Measurements from ENCODE around the gene PCNX4. TPM values are rescaled to one million over a fixed set of nuclear protein-coding genes. Genes with fewer than 3 reads are reported as not detected.
A peak's percentile ranks its signal among the peaks of the same experiment; 100 is the strongest.

Gene PCNX4
- total RNA-seq, 2 donors from 2014 or later: 37.6 to 71.2 TPM

DNA sequence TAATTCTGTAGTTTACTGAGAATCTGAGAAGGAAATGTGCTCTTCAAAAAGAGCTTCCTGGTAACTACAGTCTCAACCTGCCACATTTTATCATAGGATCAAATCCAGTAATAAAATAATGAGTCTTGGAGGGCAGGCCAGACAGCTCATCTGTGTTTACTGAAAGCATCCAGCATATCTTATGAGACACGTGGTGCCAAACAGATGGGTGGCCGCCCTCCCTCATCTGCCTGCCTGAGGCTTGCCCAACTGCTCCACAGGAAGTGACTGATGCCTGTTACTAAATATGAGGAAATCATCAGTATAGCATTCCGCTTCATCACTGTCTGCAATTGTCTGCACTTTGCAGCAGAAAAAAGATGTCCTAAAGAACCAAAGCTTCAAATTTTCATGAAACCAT, 60.0 kb downstream of the PCNX4 start:
- WGBS, 2 donors: 65 to 75% methylated on average over 3 of the region's 3 CpGs
- no peak for TF ChIP-seq POLR2A (IDR thresholded peaks at IDR 0.05)
- TF ChIP-seq, protein P1, sequence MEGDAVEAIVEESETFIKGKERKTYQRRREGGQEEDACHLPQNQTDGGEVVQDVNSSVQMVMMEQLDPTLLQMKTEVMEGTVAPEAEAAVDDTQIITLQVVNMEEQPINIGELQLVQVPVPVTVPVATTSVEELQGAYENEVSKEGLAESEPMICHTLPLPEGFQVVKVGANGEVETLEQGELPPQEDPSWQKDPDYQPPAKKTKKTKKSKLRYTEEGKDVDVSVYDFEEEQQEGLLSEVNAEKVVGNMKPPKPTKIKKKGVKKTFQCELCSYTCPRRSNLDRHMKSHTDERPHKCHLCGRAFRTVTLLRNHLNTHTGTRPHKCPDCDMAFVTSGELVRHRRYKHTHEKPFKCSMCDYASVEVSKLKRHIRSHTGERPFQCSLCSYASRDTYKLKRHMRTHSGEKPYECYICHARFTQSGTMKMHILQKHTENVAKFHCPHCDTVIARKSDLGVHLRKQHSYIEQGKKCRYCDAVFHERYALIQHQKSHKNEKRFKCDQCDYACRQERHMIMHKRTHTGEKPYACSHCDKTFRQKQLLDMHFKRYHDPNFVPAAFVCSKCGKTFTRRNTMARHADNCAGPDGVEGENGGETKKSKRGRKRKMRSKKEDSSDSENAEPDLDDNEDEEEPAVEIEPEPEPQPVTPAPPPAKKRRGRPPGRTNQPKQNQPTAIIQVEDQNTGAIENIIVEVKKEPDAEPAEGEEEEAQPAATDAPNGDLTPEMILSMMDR (IDR thresholded peaks at IDR 0.05): no peak
- no peaks in the 10 kb centered on the region for H3K27me3 ChIP-seq
- no peak overlapping the region for H3K4me3 ChIP-seq
- no peaks in the 10 kb centered on the region for H3K9me3 ChIP-seq
- intact Hi-C loops (cut with DNase I): no loop called here
- H3K27ac ChIP-seq: peak overlapping the region in 1 of 4 donors; percentile 36
- ATAC-seq: peak; percentile 62
- H3K4me1 ChIP-seq: peaks cover 10% of the 10 kb centered on the region
- peaks cover 0 to 5% of the 10 kb centered on the region in 2 donors for H3K36me3 ChIP-seq (replicated peaks in 1 of 2; ENCODE audit: insufficient read depth in 1 of 2, low read depth in 2 of 2)
- peak in 3 of 4 donors; percentile 32 to 72 (median 38) for DNase-seq

DNA sequence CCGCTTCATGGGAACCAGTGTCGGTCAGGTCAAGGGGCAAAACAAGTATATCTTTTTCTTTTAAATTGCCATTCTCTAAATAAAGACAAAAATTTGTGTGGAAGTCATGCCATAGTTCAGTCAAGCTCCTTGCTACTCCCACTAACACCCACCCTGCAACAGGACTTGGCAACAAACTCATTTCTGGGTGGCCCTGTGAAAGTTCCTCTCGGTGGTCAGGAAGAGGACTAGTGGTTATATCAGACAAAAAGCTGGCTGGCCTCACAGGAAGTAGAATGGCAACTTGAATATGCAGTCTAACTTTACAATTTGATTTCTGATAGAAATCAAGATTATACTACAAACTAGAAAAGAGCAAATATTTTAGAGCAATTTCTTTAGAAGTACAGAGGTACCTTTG, 62.3 kb downstream of the PCNX4 start:
- ATAC-seq: no peak
- no peaks in the 10 kb centered on the region for H3K36me3 ChIP-seq (replicated peaks in 1 of 2; ENCODE audit: insufficient read depth in 1 of 2, low read depth in 2 of 2)
- H3K4me3 ChIP-seq: no peak overlapping the region
- intact Hi-C loops (cut with DNase I): no loop called here
- H3K9me3 ChIP-seq: no peaks in the 10 kb centered on the region
- no peak for DNase-seq
- WGBS, 2 donors: 85 to 93% methylated on average over 3 of the region's 3 CpGs
- H3K27me3 ChIP-seq: no peaks in the 10 kb centered on the region
- TF ChIP-seq, protein P1 (IDR thresholded peaks at IDR 0.05): no peak
- no peak for TF ChIP-seq POLR2A (IDR thresholded peaks at IDR 0.05)
- peak overlapping the region in 1 of 4 donors; percentile 10 for H3K27ac ChIP-seq
- peaks cover 10% of the 10 kb centered on the region for H3K4me1 ChIP-seq

DNA sequence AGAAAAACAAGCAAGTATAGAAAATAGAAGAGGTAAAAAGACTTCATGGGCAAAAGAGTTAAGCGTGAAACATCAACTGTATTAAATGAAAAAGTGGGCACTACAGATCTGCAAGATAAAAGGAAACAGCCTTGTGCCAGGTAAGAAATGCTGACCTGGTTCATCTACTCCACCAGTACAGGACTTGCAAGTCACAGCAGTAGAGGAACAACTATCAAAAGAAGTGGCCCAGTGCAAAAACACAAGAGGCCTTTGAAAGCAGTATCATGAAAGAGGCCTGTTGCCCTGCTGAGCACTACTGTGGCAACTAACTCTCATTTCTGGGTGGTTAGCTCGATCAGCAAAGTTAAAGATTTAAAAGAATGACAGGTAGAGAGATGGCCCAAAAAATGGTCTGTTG, 62.9 kb downstream of the PCNX4 start:
- intact Hi-C loops (cut with DNase I): no loop called here
- H3K27me3 ChIP-seq: no peaks in the 10 kb centered on the region

DNA sequence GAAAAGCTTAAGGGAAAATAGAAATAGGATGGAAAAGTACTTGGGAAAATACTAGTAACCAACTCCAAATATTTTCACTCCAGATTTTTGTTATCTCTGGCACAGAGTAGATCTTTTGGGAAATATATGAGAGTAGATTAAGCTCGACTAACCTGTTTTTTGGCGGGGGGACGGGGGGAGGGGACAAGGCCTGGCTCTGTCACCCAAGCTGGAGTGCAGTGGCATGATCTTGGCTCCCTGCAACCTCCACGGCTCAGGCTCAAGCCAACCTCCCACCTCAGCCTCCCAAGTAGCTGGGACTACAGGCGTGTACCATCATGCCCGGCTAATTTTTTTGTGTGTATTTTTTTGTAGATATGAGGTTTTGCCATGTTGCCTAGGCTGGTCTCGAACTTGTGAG, 68.7 kb downstream of the PCNX4 start:
- ATAC-seq: no peak
- H3K36me3 ChIP-seq (replicated peaks in 1 of 2; ENCODE audit: insufficient read depth in 1 of 2, low read depth in 2 of 2): no peaks in the 10 kb centered on the region
- H3K9me3 ChIP-seq: no peaks in the 10 kb centered on the region
- TF ChIP-seq, protein P1 (IDR thresholded peaks at IDR 0.05): no peak
- TF ChIP-seq POLR2A (IDR thresholded peaks at IDR 0.05): no peak
- WGBS, 2 donors: 64 to 67% methylated on average over 7 of the region's 7 CpGs
- intact Hi-C loops (cut with DNase I): no loop called here
- H3K27ac ChIP-seq: no peak overlapping the region
- no peak for DNase-seq
- H3K4me1 ChIP-seq: peaks cover 26% of the 10 kb centered on the region
- no peaks in the 10 kb centered on the region for H3K27me3 ChIP-seq
- no peak overlapping the region for H3K4me3 ChIP-seq

More for the DNA sequence above, 62.9 kb downstream of the PCNX4 start:
- DNase-seq (no peak), ATAC-seq (no peak)
- H3K9me3 ChIP-seq: no peaks in the 10 kb centered on the region
- H3K27ac ChIP-seq: no peak overlapping the region
- 87 to 92% methylated on average over 2 of the region's 2 CpGs for WGBS, 2 donors
- peaks cover 10% of the 10 kb centered on the region for H3K4me1 ChIP-seq
- TF ChIP-seq, protein P1 (IDR thresholded peaks at IDR 0.05): no peak
- no peak for TF ChIP-seq POLR2A (IDR thresholded peaks at IDR 0.05)
- H3K4me3 ChIP-seq: no peak overlapping the region
- H3K36me3 ChIP-seq (replicated peaks in 1 of 2; ENCODE audit: insufficient read depth in 1 of 2, low read depth in 2 of 2): no peaks in the 10 kb centered on the region

Measured in body of pancreas (tissue), 4 donors.